PFSK-1 (cell line): ENCODE results near the gene BAX.

Experiments
- FOXP2 ChIP-seq: optimal IDR thresholded peaks from 2 replicates; pipeline ENCODE3; 2011; ENCODE audit warnings: borderline replicate concordance, control low read depth, inconsistent platforms; ENCODE audit not compliant: insufficient read depth; ENCODE audit errors: extremely low read length, extremely low read depth
- POLR2AphosphoS5 ChIP-seq: IDR thresholded peaks from 2 replicates; pipeline ENCODE4 v1.6.1; 2012; ENCODE audit warnings: low read depth, mild to moderate bottlenecking, control low read depth, low read length, moderate library complexity
- SIN3A ChIP-seq: IDR thresholded peaks from 2 replicates; pipeline ENCODE4 v1.6.1; 2012; ENCODE audit warnings: mild to moderate bottlenecking, low read length, moderate library complexity, borderline replicate concordance; ENCODE audit not compliant: insufficient read depth
- TAF1 ChIP-seq: IDR thresholded peaks from 2 replicates; pipeline ENCODE4 v1.6.1; 2012; ENCODE audit warnings: low read length, control low read depth, borderline replicate concordance; ENCODE audit not compliant: insufficient read depth
- TF ChIP-seq, protein P1 (sequence below), 2 experiments: IDR thresholded peaks; 2 replicates each; pipeline versions ENCODE4 v1.6.1 to v1.8.0; 2011 to 2012; ENCODE audit warnings: low read depth in 2 of 2, low read length in 2 of 2, control low read depth in 1 of 2, inconsistent platforms in 1 of 2, mild to moderate bottlenecking in 1 of 2, moderate library complexity in 1 of 2; ENCODE audit not compliant: insufficient read depth in 1 of 2

The BAX gene

DNA sequence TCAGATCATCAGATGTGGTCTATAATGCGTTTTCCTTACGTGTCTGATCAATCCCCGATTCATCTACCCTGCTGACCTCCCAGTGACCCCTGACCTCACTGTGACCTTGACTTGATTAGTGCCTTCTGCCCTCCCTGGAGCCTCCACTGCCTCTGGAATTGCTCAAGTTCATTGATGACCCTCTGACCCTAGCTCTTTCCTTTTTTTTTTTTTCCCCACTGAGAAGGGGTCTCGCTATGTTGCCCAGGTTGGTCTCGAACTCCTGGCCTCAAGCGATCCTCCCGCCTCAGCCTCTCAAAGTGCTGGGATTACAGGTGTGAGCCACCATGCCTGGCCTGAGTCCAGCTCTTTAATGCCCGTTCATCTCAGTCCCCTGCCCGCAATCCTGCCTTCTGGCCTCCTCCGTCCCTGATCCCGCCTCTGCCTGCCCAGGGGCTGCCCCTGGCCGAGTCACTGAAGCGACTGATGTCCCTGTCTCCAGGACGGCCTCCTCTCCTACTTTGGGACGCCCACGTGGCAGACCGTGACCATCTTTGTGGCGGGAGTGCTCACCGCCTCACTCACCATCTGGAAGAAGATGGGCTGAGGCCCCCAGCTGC, 6.5 kb downstream of the BAX start:
- TF ChIP-seq TAF1 (no peak), POLR2AphosphoS5 (no peak)
- TF ChIP-seq, protein P1, sequence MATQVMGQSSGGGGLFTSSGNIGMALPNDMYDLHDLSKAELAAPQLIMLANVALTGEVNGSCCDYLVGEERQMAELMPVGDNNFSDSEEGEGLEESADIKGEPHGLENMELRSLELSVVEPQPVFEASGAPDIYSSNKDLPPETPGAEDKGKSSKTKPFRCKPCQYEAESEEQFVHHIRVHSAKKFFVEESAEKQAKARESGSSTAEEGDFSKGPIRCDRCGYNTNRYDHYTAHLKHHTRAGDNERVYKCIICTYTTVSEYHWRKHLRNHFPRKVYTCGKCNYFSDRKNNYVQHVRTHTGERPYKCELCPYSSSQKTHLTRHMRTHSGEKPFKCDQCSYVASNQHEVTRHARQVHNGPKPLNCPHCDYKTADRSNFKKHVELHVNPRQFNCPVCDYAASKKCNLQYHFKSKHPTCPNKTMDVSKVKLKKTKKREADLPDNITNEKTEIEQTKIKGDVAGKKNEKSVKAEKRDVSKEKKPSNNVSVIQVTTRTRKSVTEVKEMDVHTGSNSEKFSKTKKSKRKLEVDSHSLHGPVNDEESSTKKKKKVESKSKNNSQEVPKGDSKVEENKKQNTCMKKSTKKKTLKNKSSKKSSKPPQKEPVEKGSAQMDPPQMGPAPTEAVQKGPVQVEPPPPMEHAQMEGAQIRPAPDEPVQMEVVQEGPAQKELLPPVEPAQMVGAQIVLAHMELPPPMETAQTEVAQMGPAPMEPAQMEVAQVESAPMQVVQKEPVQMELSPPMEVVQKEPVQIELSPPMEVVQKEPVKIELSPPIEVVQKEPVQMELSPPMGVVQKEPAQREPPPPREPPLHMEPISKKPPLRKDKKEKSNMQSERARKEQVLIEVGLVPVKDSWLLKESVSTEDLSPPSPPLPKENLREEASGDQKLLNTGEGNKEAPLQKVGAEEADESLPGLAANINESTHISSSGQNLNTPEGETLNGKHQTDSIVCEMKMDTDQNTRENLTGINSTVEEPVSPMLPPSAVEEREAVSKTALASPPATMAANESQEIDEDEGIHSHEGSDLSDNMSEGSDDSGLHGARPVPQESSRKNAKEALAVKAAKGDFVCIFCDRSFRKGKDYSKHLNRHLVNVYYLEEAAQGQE (IDR thresholded peaks at IDR 0.05; ENCODE audit: insufficient read depth in 1 of 2, low read depth in 2 of 2, low read length in 2 of 2) = no peak

DNA sequence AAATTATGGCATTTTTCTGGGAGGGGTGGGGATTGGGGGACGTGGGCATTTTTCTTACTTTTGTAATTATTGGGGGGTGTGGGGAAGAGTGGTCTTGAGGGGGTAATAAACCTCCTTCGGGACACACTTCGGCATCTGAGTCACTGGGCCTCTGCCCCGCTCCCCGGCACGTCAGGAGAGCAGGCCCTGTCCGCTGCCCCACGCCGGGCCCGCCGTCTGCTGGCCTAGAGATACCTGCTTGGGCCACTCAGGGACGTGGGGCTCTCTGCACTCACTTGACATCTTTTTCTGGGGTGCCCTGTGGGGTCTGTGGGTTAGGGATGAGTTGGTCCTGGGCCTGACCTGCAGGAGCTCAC, 7.0 kb downstream of the BAX start:
- TF ChIP-seq, protein P1 (IDR thresholded peaks at IDR 0.05; ENCODE audit: insufficient read depth in 1 of 2, low read depth in 2 of 2, low read length in 2 of 2) = no peak
- no peak for TF ChIP-seq FOXP2
- TF ChIP-seq TAF1 = no peak
- no peak for TF ChIP-seq SIN3A
- TF ChIP-seq POLR2AphosphoS5 = no peak

DNA sequence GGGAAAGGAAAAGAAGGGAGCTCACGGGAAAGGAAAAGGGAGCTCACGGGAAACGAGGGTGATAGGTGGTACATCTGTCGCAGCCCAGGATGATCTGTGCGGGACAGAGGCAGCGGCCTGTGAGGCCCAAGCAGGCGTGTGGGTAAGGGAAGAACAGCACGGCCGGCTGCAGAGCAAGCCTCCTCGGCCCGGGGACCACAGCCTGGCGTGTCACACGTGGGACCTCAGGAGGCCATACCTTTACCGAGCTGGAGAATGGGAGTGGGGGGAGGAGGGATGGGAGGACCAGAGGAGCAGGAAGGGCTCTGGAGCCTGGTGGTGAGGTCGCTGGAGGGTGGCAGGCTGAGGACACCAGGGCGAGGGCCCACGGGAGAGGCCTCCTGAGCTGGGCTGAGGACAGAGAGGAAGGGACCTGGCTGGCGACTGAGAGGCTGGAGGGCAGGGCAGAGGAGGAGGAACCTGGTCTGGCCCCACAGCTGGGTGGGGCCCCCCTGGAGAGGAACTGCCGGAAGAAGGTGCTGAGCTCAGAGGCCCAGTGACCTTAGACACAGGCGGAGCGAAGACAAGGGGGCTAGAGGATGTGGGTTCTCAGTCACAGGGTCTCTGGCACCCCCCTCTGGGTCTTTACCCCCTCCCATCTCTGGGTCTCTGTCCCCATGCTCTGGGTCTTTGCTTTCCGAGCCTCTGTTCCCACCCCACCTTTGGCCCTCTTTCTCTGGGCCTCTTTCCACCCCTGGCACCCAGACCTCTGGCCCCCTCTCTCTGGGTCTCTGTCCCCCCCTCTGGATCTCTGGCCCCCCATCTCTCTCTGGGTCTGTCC, 7.6 kb downstream of the BAX start:
- TF ChIP-seq POLR2AphosphoS5 = peak; percentile 28
- no peak for TF ChIP-seq TAF1

DNA sequence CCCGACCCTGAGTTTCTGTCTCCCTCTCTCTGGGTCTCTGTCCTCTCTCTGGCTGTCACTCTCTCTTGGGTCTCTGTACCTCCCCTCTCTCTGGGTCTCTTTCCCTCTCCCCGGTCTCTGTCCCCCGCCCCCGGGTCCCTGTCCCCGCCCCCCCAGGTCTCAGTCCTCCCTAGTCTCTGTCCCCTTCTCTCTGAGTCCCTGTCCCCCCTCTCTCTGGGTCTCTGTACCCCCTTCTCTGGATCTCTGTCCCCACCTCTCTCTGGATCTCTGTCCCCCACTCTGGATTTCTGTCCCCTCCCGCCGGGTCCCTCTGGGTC, 8.1 kb downstream of the BAX start:
- TF ChIP-seq TAF1 = no peak
- TF ChIP-seq SIN3A = no peak
- no peak for TF ChIP-seq FOXP2
- no peak for TF ChIP-seq POLR2AphosphoS5
- TF ChIP-seq, protein P1 (IDR thresholded peaks at IDR 0.05; ENCODE audit: insufficient read depth in 1 of 2, low read depth in 2 of 2, low read length in 2 of 2) = no peak

DNA sequence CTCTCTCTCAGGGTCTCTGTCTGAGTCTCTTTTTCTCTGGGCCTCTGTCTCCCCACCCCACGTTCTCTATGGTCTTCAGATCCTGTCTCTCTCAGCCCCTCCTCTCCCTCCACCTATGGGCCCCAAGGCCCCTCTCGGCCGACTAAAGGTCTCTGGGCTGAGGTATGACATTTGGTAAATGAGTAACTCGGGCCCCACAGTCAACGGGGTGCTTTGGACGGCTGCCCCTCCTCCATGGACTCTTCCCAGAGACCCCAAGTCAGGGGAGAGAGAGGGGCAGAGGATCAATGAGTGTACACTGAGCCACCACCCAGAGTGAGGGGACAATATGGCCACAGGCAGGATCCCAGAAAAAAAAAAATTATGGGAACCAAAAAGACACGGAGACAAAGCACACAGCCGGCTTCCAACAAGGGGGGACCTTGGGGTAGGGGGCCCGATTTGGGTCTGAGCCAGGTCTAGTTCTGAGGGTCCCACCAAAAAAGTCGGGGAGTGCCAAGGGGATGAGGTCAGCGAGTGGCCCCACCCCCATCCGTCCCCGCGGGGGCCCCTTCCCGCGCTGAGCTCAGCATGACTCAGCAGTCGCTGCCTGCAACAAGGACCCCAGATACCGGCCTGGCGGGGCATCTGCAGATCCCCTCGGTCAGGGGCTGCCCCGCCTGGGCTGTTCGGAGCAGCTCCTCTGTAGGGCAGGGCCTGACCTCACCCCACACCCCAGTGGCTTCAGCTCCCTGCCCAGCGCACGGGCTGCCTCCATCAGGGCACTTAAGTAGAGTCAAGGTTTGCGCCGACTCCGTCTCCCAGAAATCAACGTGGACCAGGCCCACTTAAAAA, 8.9 kb downstream of the BAX start:
- TF ChIP-seq SIN3A (no peak), TAF1 (no peak), FOXP2 (no peak), POLR2AphosphoS5 (no peak)
- TF ChIP-seq, protein P1 (IDR thresholded peaks at IDR 0.05; ENCODE audit: insufficient read depth in 1 of 2, low read depth in 2 of 2, low read length in 2 of 2) = no peak
